A549 (cell line): ENCODE results near the gene PPP1R3E. TPM values are rescaled to one million over a fixed set of nuclear protein-coding genes. Genes with fewer than 3 reads are reported as not detected.

Source experiments
- ATAC-seq, 2 experiments: fragments of 200-7000 bp in 1 of 2; fragments of >200 bp in 1 of 2; cut with Nextera tagmentation in 1 of 2; cut with Tn5 transposase in 1 of 2; 3 replicates each; pipeline versions ENCODE4 v1.8.0 to v1.9.1; 2018 to 2020; ENCODE audit warnings: mild to moderate bottlenecking in 1 of 2, moderate library complexity in 1 of 2
- CTCF ChIA-PET: fragments of 300-600 bp; sonication (Branson Sonifier 250); formaldehyde crosslinking; extraction: SDS; loops from one replicate; lab custom pipeline; 2021; ENCODE audit warnings: antibody characterized with exemption, inconsistent platforms; lab: Yijun Ruan, JAX
- POLR2A ChIA-PET: fragments of 350-600 bp; formaldehyde crosslinking; extraction: SDS; loops from one replicate; lab custom pipeline; 2021; ENCODE audit warnings: antibody characterized with exemption, inconsistent platforms; lab: Yijun Ruan, JAX
- DNase-seq, 2 experiments: peaks; one replicate each; pipeline versions ENCODE4 v3.0.0 to v3.0.0-alpha.2; 2011 to 2016; ENCODE audit warnings: low read depth in 1 of 2, low spot score in 1 of 2
- FAIRE-seq: peaks from 2 replicates; lab custom pipeline; 2011; peaks lifted over from hg19 to GRCh38; lab: Jason Lieb, UNC
- H3K27ac ChIP-seq, 2 experiments: fragments of >200 bp; sonication (Bioruptor Twin); formaldehyde crosslinking; 3 replicates each; pipeline ENCODE4 v1.5.1; 2016 to 2017
- H3K4me1 ChIP-seq: fragments of >200 bp; sonication (Bioruptor Twin); formaldehyde crosslinking; 3 replicates; pipeline ENCODE4 v1.6.1; 2016
- H3K4me2 ChIP-seq: fragments of >200 bp; sonication (Bioruptor Twin); formaldehyde crosslinking; 3 replicates; pipeline ENCODE4 v1.6.1; 2016
- H3K4me3 ChIP-seq: fragments of >200 bp; sonication (Bioruptor Twin); formaldehyde crosslinking; 3 replicates; pipeline ENCODE4 v1.5.1; 2016
- H3K9me3 ChIP-seq: fragments of >200 bp; sonication (Bioruptor Twin); formaldehyde crosslinking; 3 replicates; pipeline ENCODE4 v1.6.1; 2016
- CBX2 ChIP-seq: fragments of 200-600 bp; sonication (generic); IDR thresholded peaks from 2 replicates; pipeline ENCODE4 v1.6.1; 2016; ENCODE audit warnings: low read depth, mild to moderate bottlenecking, borderline replicate concordance
- CBX8 ChIP-seq: fragments of 200-600 bp; sonication (generic); IDR thresholded peaks from 2 replicates; pipeline ENCODE4 v1.6.1; 2016
- CTCF ChIP-seq: fragments of >200 bp; sonication (Bioruptor Twin); formaldehyde crosslinking; IDR thresholded peaks from 3 replicates; pipeline ENCODE4 v1.5.1; 2016
- E2F6 ChIP-seq: IDR thresholded peaks from 2 replicates; pipeline ENCODE4 v1.6.1; 2012; ENCODE audit warnings: low read depth, borderline replicate concordance
- EHMT2 ChIP-seq: fragments of 200-600 bp; sonication (generic); IDR thresholded peaks from 2 replicates; pipeline ENCODE4 v1.6.1; 2016; ENCODE audit warnings: antibody characterized with exemption, low read depth, mild to moderate bottlenecking, moderate library complexity
- FOSL2 ChIP-seq, 2 experiments: fragments of 450-650 bp in 1 of 2; fragments of >200 bp in 1 of 2; sonication (Bioruptor Twin) in 1 of 2; formaldehyde crosslinking; IDR thresholded peaks; 2 replicates each; pipeline versions ENCODE4 v1.5.0 to v1.6.1; 2016 to 2020; ENCODE audit warnings: mild to moderate bottlenecking in 1 of 2, moderate library complexity in 1 of 2
- FOXS1 ChIP-seq: fragments of 250-450 bp; sonication (Bioruptor Pico); IDR thresholded peaks from 2 replicates; pipeline ENCODE4 v1.5.0; 2020; ENCODE audit warnings: mild to moderate bottlenecking, moderate library complexity
- GATA3 ChIP-seq: IDR thresholded peaks from 2 replicates; pipeline ENCODE4 v1.6.1; 2012; ENCODE audit warnings: borderline replicate concordance
- HES2 ChIP-seq: fragments of >200 bp; sonication (Bioruptor Twin); formaldehyde crosslinking; IDR thresholded peaks from 2 replicates; pipeline ENCODE4 v1.6.1; 2016
- HEYL ChIP-seq: fragments of 250-450 bp; sonication (Bioruptor Pico); IDR thresholded peaks from 2 replicates; pipeline ENCODE4 v1.8.0; 2021; ENCODE audit warnings: mild to moderate bottlenecking, moderate library complexity
- HOXA7 ChIP-seq: fragments of 250-450 bp; sonication (Bioruptor Pico); IDR thresholded peaks from 2 replicates; pipeline ENCODE4 v1.5.0; 2020; ENCODE audit warnings: mild to moderate bottlenecking, moderate library complexity
- HOXB13 ChIP-seq: fragments of 250-450 bp; sonication (Bioruptor Pico); IDR thresholded peaks from 2 replicates; pipeline ENCODE4 v1.5.0; 2020; ENCODE audit warnings: low read depth, mild to moderate bottlenecking, moderate library complexity
- JUN ChIP-seq, 2 experiments: fragments of >200 bp; sonication (Bioruptor Twin); formaldehyde crosslinking; IDR thresholded peaks; 2 replicates in 1 of 2; 3 replicates in 1 of 2; pipeline ENCODE4 v1.6.1; 2016 to 2017
- JUNB ChIP-seq: fragments of >200 bp; sonication (Bioruptor Twin); formaldehyde crosslinking; IDR thresholded peaks from 2 replicates; pipeline ENCODE4 v1.6.1; 2016
- MAX ChIP-seq: IDR thresholded peaks from 2 replicates; pipeline ENCODE4 v1.6.1; 2012
- MAZ ChIP-seq: fragments of 150-350 bp; IDR thresholded peaks from 2 replicates; pipeline ENCODE4 v1.6.1; 2014; ENCODE audit warnings: antibody characterized with exemption, low read depth, low read length, borderline replicate concordance
- NFE2L2 ChIP-seq: fragments of 150-350 bp; conservative IDR thresholded peaks from 2 replicates; pipeline ENCODE4 v1.6.1; 2014; ENCODE audit warnings: low read length
- PHF8 ChIP-seq: fragments of 200-600 bp; sonication (generic); IDR thresholded peaks from 2 replicates; pipeline ENCODE4 v1.6.1; 2016; ENCODE audit warnings: low read depth, mild to moderate bottlenecking, antibody characterized with exemption, moderate library complexity, borderline replicate concordance
- POLR2A ChIP-seq: IDR thresholded peaks from 2 replicates; pipeline ENCODE4 v1.6.1; 2012; ENCODE audit warnings: mild to moderate bottlenecking, low read length
- RAD21 ChIP-seq, 2 experiments: fragments of >200 bp in 1 of 2; sonication (Bioruptor Twin) in 1 of 2; formaldehyde crosslinking in 1 of 2; IDR thresholded peaks in 1 of 2; conservative IDR thresholded peaks in 1 of 2; 2 replicates in 1 of 2; 3 replicates in 1 of 2; pipeline ENCODE4 v1.6.1; 2012 to 2018; ENCODE audit warnings: inconsistent platforms in 1 of 2
- RCOR1 ChIP-seq: fragments of 150-350 bp; IDR thresholded peaks from 2 replicates; pipeline ENCODE4 v1.6.1; 2014; ENCODE audit warnings: antibody characterized with exemption, low read length, low read depth
- RNF2 ChIP-seq: fragments of 200-600 bp; sonication (generic); IDR thresholded peaks from 2 replicates; pipeline ENCODE4 v1.6.1; 2016; ENCODE audit warnings: low read depth, mild to moderate bottlenecking, antibody characterized with exemption, moderate library complexity, borderline replicate concordance
- SMC3 ChIP-seq: fragments of >200 bp; sonication (Bioruptor Twin); formaldehyde crosslinking; IDR thresholded peaks from 3 replicates; pipeline ENCODE4 v1.6.1; 2018; ENCODE audit warnings: inconsistent platforms
- TFCP2L1 ChIP-seq: fragments of 250-450 bp; sonication (Bioruptor Pico); IDR thresholded peaks from 2 replicates; pipeline ENCODE4 v1.5.0; 2021; ENCODE audit warnings: mild to moderate bottlenecking
- ZFP36 ChIP-seq: fragments of 450-650 bp; IDR thresholded peaks from 2 replicates; pipeline ENCODE4 v1.6.1; 2014; ENCODE audit warnings: borderline replicate concordance; ENCODE audit not compliant: partially characterized antibody
- ZNF302 ChIP-seq: fragments of 250-450 bp; sonication (Bioruptor Pico); IDR thresholded peaks from 2 replicates; pipeline ENCODE4 v1.9.0; 2021; ENCODE audit warnings: inconsistent platforms, mild to moderate bottlenecking, moderate library complexity
- WGBS: methylation state at CpG from one replicate; pipeline ENCODE4 v1.1.6; 2017; ENCODE audit errors: missing lambda C conversion rate; 5-methylcytosine and 5-hydroxymethylcytosine counted together
- polyA plus RNA-seq, 4 experiments: library from polyadenylated mRNA; depleted of rRNA in 3 of 4; stranded (reverse); fragments of >200 nt; fragmentation: RNase III in 1 of 4; extraction: RNeasy Plus Mini Kit Qiagen cat#74134 plus additional on column Dnase treatment in 1 of 4; gene quantifications; 2 replicates in 3 of 4; 3 replicates in 1 of 4; pipeline ENCODE4 v1.2.3, GENCODE V29; 2011 to 2017
- TF ChIP-seq, protein P1 (sequence below): fragments of 250-450 bp; sonication (Bioruptor Pico); IDR thresholded peaks from 2 replicates; pipeline ENCODE4 v1.5.0; 2021; ENCODE audit warnings: mild to moderate bottlenecking, moderate library complexity, borderline replicate concordance

The PPP1R3E gene
- polyA plus RNA-seq, 2 of the 4 experiments (the other 2 are of a cell fraction): 7.5 to 11.1 TPM

GRCh38 chr14:23327947-23328744, 25.5 kb upstream of the PPP1R3E start:
- DNase-seq (peak; percentile 79 to 85), ATAC-seq (peak; percentile 82 to 84)
- CTCF ChIA-PET: interaction anchor here (0.8 to 14.7 kb wide), 20 partner anchors 10 to 233 kb away, joined by 3 to 186 read pairs (median 4); partner anchors contain the start of genes BCL2L2, CMTM5 and SLC22A17
- H3K4me1 ChIP-seq: peaks cover 10% of the 10 kb centered on the region
- H3K4me3 ChIP-seq: no peak overlapping the region
- H3K27ac ChIP-seq: no peak overlapping the region
- WGBS: 32% methylated on average over 4 of the region's 4 CpGs
- TF ChIP-seq E2F6 (no peak), NFE2L2 (no peak), SMC3 (peak; percentile 80), RAD21 (conservative IDR thresholded peaks at IDR 0.05 in 1 of 2, IDR thresholded peaks at IDR 0.05 in 1 of 2) (peak; percentile 78 to 89), FOSL2 (IDR thresholded peaks at IDR 0.05) (no peak), FOSL2 (CRISPR knock-in tag; IDR thresholded peaks at IDR 0.05) (peak; percentile 36; the same call in 1 of the 2 replicates), RCOR1 (no peak), HES2 (no peak), HEYL (no peak), ZFP36 (no peak), MAZ (no peak), POLR2A (no peak), EHMT2 (no peak), CBX2 (no peak), ZNF302 (no peak), CTCF (peak; percentile 91), HOXB13 (no peak), JUNB (no peak), CBX8 (no peak)
- TF ChIP-seq, protein P1, sequence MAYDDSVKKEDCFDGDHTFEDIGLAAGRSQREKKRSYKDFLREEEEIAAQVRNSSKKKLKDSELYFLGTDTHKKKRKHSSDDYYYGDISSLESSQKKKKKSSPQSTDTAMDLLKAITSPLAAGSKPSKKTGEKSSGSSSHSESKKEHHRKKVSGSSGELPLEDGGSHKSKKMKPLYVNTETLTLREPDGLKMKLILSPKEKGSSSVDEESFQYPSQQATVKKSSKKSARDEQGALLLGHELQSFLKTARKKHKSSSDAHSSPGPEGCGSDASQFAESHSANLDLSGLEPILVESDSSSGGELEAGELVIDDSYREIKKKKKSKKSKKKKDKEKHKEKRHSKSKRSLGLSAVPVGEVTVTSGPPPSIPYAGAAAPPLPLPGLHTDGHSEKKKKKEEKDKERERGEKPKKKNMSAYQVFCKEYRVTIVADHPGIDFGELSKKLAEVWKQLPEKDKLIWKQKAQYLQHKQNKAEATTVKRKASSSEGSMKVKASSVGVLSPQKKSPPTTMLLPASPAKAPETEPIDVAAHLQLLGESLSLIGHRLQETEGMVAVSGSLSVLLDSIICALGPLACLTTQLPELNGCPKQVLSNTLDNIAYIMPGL (CRISPR knock-in tag): no peak
- TF ChIP-seq, all 56 proteins: peak for 4
- Histone ChIP-seq H3K9me3 (no peaks in the 10 kb centered on the region), H3K4me2 (no peak overlapping the region)
- POLR2A ChIA-PET: no interaction called here
- FAIRE-seq: no peak

GRCh38 chr14:23326491-23327332, 24.1 kb upstream of the PPP1R3E start:
- peaks cover 15% of the 10 kb centered on the region for H3K4me1 ChIP-seq
- H3K9me3 ChIP-seq: no peaks in the 10 kb centered on the region
- DNase-seq (no peak), FAIRE-seq (no peak), ATAC-seq (peak in 1 of 2 experiments; percentile 21; a peak in 3 of 6 replicates)
- H3K4me2 ChIP-seq: no peak overlapping the region
- ChIA-PET CTCF (interaction anchor here (0.7 to 14.7 kb wide), 30 partner anchors 9 to 237 kb away, joined by 3 to 186 read pairs (median 4); partner anchors contain the start of genes BCL2L2, CMTM5 and SLC22A17), POLR2A (interaction anchor here (0.8 to 1.2 kb wide), 3 partner anchors 15 to 232 kb away, joined by 4 read pairs; no protein-coding TSS in a partner anchor)
- TF ChIP-seq RNF2: no peak
- no peak for TF ChIP-seq HEYL
- TF ChIP-seq POLR2A: 0 out of 2 replicates have a peak, but pooled peaks have one; percentile 16
- no peak for TF ChIP-seq MAX
- TF ChIP-seq TFCP2L1 (CRISPR knock-in tag): no peak
- no peak for TF ChIP-seq FOXS1
- no peak for TF ChIP-seq PHF8
- no peak for TF ChIP-seq GATA3
- peak in 1 of 2 experiments; percentile 48; a peak in 2 of 5 replicates for TF ChIP-seq JUN (IDR thresholded peaks at IDR 0.05)
- TF ChIP-seq, protein P1 (CRISPR knock-in tag): no peak
- TF ChIP-seq HOXA7 (CRISPR knock-in tag): peak; percentile 61; the same call in 1 of the 2 replicates
- no peak for TF ChIP-seq CBX8
- 90% methylated on average over 13 of the region's 13 CpGs for WGBS
- H3K4me3 ChIP-seq: no peak overlapping the region
- no peak overlapping the region for H3K27ac ChIP-seq
